ENCODE measurements around the gene TRIM46.

- TF ChIP-seq PAX5 (IDR thresholded peaks at IDR 0.05; ENCODE audit: insufficient read depth, low read length, severe bottlenecking) (no peak), POLR2A (IDR thresholded peaks at IDR 0.05; ENCODE audit: low read depth, low read length) (no peak), SPI1 (IDR thresholded peaks at IDR 0.05; ENCODE audit: low read depth, low read length) (no peak)
These were observed 33.1 kb upstream of the TRIM46 start for GRCh38 chr1:155140630-155140953.

Data from GM12891 (cell line).